ENCODE data around the gene PDPR.
A peak's percentile ranks its signal among the peaks of the same experiment; 100 is the strongest.
"Not testable (repeated sequence)": the region's sequence is repeated elsewhere in the genome, so short reads cannot be mapped to it uniquely, and the experiment has no call there.

Gene PDPR

GRCh38 chr16:70109583-70110279 is 4.4 kb upstream of the PDPR start:
- not testable (repeated sequence) for DNase-seq (ENCODE audit: extremely low read depth, insufficient read length); H3K27me3 ChIP-seq (replicated peaks; ENCODE audit: control insufficient read depth, insufficient read depth, low read length); H3K4me3 ChIP-seq (replicated peaks; ENCODE audit: low read depth, low read length); H3K36me3 ChIP-seq (ENCODE audit: control insufficient read depth, insufficient read depth, low read length)

DNA sequence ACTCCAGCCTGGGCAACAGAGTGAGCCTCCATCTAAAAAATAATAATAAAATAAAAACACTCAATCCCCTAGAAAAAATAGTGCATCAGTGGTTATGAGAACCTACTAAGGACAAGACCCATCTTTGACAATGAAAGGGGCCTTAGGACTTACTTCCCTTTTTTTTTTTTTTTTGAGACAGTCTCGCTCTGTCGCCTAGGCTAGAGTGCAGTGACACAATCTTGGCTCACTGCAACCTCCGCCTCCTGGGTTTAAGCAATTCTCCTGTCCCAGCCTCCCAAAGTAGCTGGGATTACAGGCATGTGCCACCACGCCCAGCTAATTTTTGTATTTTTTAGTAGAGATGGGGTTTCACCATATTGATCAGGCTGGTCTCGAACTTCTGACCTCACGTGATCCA is 2.0 kb upstream of the PDPR start:
- not testable (repeated sequence) for DNase-seq (ENCODE audit: extremely low read depth, insufficient read length); H3K27me3 ChIP-seq (replicated peaks; ENCODE audit: control insufficient read depth, insufficient read depth, low read length); H3K36me3 ChIP-seq (ENCODE audit: control insufficient read depth, insufficient read depth, low read length); H3K4me3 ChIP-seq (replicated peaks; ENCODE audit: low read depth, low read length)

GRCh38 chr16:70113599-70113981 is 542 bp upstream of the PDPR start:
- H3K4me3 ChIP-seq (replicated peaks; ENCODE audit: low read depth, low read length) = peak overlapping the region; percentile 84
- not testable (repeated sequence) for H3K27me3 ChIP-seq (replicated peaks; ENCODE audit: control insufficient read depth, insufficient read depth, low read length); DNase-seq (ENCODE audit: extremely low read depth, insufficient read length); H3K36me3 ChIP-seq (ENCODE audit: control insufficient read depth, insufficient read depth, low read length)

DNA sequence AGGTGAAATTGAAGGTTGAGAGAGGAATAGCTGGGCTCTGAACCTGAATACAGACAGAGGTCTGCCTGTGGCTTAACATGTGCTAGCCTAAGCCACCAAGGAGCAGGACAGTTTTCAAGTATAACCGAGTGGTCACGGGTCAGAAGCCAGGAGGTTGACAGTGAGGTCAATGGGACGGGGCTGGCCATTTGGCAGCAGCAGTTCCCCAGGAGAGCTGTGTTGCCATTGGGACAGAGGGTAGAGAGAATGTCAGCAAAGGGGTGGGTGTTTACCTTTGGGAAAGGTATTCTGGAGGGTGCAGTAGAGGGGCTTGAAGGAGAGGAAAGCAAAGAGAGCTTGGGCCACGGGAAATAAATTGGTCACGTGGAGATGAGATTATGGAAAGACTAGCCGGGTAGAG is 4.2 kb downstream of the PDPR start:
- not testable (repeated sequence) for H3K36me3 ChIP-seq (ENCODE audit: control insufficient read depth, insufficient read depth, low read length); DNase-seq (ENCODE audit: extremely low read depth, insufficient read length); H3K27me3 ChIP-seq (replicated peaks; ENCODE audit: control insufficient read depth, insufficient read depth, low read length); H3K4me3 ChIP-seq (replicated peaks; ENCODE audit: low read depth, low read length)

DNA sequence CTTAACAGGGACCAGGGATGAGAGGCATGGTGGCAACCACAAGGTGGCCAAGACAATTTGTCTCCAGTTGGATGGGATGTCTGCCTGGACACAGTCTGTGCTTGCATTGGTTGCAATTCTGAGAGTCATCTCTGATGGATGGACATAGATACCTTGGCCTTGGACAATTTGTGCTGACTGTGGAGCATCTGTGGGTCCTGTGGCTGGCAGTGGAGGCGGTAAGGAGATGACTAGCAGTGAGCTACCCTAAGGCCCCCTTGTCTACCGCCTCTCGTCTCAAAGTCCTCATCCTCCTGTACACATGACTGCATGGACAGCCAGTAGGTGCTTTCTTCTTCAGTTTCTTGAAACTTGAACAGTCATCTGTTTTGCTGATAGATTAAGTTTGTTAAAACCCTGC is 4.6 kb downstream of the PDPR start:
- H3K27me3 ChIP-seq (replicated peaks; ENCODE audit: control insufficient read depth, insufficient read depth, low read length); H3K36me3 ChIP-seq (ENCODE audit: control insufficient read depth, insufficient read depth, low read length); DNase-seq (ENCODE audit: extremely low read depth, insufficient read length); H3K4me3 ChIP-seq (replicated peaks; ENCODE audit: low read depth, low read length): not testable (repeated sequence)

GRCh38 chr16:70120398-70120797 is 6.3 kb downstream of the PDPR start:
- DNase-seq (ENCODE audit: extremely low read depth, insufficient read length); H3K36me3 ChIP-seq (ENCODE audit: control insufficient read depth, insufficient read depth, low read length); H3K4me3 ChIP-seq (replicated peaks; ENCODE audit: low read depth, low read length); H3K27me3 ChIP-seq (replicated peaks; ENCODE audit: control insufficient read depth, insufficient read depth, low read length): not testable (repeated sequence)

- not testable (repeated sequence) for H3K36me3 ChIP-seq (ENCODE audit: control insufficient read depth, insufficient read depth, low read length)
Observed at GRCh38 chr16:70123822-70124221, 9.7 kb downstream of the PDPR start.

DNA sequence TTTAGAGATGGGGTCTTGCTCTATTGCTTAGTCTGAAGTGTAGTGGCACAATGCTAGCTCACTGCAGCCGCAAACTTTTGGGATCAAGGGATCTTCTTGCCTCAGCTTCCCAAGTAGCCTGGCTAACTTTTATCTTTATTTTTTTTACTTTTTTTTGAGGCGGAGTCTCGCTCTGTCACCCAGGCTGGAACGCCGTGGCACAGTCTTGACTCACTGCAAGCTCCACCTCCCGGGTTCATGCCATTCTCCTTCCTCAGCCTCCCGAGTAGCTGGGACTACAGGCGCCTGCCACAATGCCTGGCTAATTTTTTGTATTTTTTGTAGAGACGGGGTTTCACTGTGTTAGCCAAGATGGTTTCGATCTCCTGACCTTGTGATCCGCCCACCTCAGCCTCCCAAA is 12.1 kb downstream of the PDPR start:
- H3K36me3 ChIP-seq (ENCODE audit: control insufficient read depth, insufficient read depth, low read length); H3K27me3 ChIP-seq (replicated peaks; ENCODE audit: control insufficient read depth, insufficient read depth, low read length); DNase-seq (ENCODE audit: extremely low read depth, insufficient read length); H3K4me3 ChIP-seq (replicated peaks; ENCODE audit: low read depth, low read length): not testable (repeated sequence)

More at GRCh38 chr16:70123822-70124221, 9.7 kb downstream of the PDPR start:
- DNase-seq (ENCODE audit: extremely low read depth, insufficient read length); H3K27me3 ChIP-seq (replicated peaks; ENCODE audit: control insufficient read depth, insufficient read depth, low read length); H3K4me3 ChIP-seq (replicated peaks; ENCODE audit: low read depth, low read length): not testable (repeated sequence)

- H3K4me3 ChIP-seq (replicated peaks; ENCODE audit: low read depth, low read length); DNase-seq (ENCODE audit: extremely low read depth, insufficient read length); H3K27me3 ChIP-seq (replicated peaks; ENCODE audit: control insufficient read depth, insufficient read depth, low read length): not testable (repeated sequence)
- peaks cover 13% of the 10 kb centered on the region for H3K36me3 ChIP-seq (ENCODE audit: control insufficient read depth, insufficient read depth, low read length)
Observed at GRCh38 chr16:70127706-70128105, 13.6 kb downstream of the PDPR start.

GRCh38 chr16:70128844-70129243 is 14.7 kb downstream of the PDPR start:
- not testable (repeated sequence) for DNase-seq (ENCODE audit: extremely low read depth, insufficient read length); H3K27me3 ChIP-seq (replicated peaks; ENCODE audit: control insufficient read depth, insufficient read depth, low read length); H3K4me3 ChIP-seq (replicated peaks; ENCODE audit: low read depth, low read length)
- peaks cover 14% of the 10 kb centered on the region for H3K36me3 ChIP-seq (ENCODE audit: control insufficient read depth, insufficient read depth, low read length)

DNA sequence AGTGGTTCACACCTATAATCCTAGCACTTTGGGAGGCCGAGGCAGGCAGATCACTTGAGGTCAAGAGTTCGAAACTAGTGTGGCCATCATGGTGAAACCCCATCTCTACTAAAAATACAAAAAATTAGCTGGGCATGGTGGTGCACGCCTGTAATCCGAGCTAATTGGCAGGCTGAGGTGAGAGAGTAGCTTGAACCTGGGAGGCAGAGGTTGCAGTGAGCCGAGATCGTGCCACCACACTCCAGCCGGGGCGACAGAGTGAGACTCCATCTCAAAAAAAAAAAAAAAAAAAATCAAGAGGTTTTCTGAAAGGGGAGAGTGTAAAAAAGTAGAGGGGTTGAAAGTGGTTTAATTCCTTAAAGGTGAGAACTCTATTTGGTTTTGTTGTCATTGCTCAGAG is 21.7 kb downstream of the PDPR start:
- peaks cover 10% of the 10 kb centered on the region for H3K36me3 ChIP-seq (ENCODE audit: control insufficient read depth, insufficient read depth, low read length)
- DNase-seq (ENCODE audit: extremely low read depth, insufficient read length); H3K4me3 ChIP-seq (replicated peaks; ENCODE audit: low read depth, low read length); H3K27me3 ChIP-seq (replicated peaks; ENCODE audit: control insufficient read depth, insufficient read depth, low read length): not testable (repeated sequence)

DNA sequence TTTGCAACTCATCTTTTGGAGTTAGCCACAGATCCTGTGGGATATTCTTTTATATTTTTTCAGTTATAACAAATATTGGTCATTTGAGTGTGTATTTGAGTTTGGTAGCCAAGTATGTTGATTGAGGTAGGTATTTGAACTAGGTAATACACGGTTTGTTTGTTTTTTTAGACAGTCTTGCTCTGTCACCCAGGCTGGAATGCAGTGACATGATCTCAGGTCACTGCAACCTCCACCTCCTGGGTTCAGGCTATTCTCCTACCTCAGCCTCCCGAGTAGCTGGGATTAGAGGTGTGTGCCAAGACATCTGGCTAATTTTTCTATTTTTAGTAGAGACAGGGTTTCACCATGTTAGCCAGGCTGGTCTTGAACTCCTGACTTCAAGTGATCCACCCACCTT is 22.5 kb downstream of the PDPR start:
- not testable (repeated sequence) for H3K27me3 ChIP-seq (replicated peaks; ENCODE audit: control insufficient read depth, insufficient read depth, low read length); DNase-seq (ENCODE audit: extremely low read depth, insufficient read length); H3K36me3 ChIP-seq (ENCODE audit: control insufficient read depth, insufficient read depth, low read length); H3K4me3 ChIP-seq (replicated peaks; ENCODE audit: low read depth, low read length)

DNA sequence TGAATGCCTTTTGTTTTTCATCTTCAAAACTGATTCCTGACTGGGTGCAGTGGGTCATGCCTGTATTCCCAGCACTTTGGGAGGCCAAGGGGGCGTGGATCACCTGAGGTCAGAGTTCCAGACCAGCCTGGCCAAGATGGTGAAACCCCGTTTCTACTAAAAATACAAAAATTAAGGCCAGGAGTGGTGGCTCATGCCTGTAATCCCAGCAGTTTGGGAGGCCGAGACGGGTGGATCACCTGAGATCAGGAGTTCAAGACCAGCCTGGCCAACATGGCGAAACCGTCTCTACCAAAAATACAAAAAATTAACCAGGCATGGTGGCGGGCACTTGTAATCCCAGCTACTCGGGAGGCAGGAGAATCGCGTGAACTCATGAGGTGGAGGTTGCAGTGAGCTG is 28.6 kb downstream of the PDPR start:
- H3K4me3 ChIP-seq (replicated peaks; ENCODE audit: low read depth, low read length); DNase-seq (ENCODE audit: extremely low read depth, insufficient read length); H3K27me3 ChIP-seq (replicated peaks; ENCODE audit: control insufficient read depth, insufficient read depth, low read length); H3K36me3 ChIP-seq (ENCODE audit: control insufficient read depth, insufficient read depth, low read length): not testable (repeated sequence)

- not testable (repeated sequence) for H3K4me3 ChIP-seq (replicated peaks; ENCODE audit: low read depth, low read length); DNase-seq (ENCODE audit: extremely low read depth, insufficient read length); H3K36me3 ChIP-seq (ENCODE audit: control insufficient read depth, insufficient read depth, low read length); H3K27me3 ChIP-seq (replicated peaks; ENCODE audit: control insufficient read depth, insufficient read depth, low read length)
Observed at GRCh38 chr16:70143231-70143895, 29.2 kb downstream of the PDPR start.

- DNase-seq (ENCODE audit: extremely low read depth, insufficient read length); H3K4me3 ChIP-seq (replicated peaks; ENCODE audit: low read depth, low read length); H3K27me3 ChIP-seq (replicated peaks; ENCODE audit: control insufficient read depth, insufficient read depth, low read length): not testable (repeated sequence)
- H3K36me3 ChIP-seq (ENCODE audit: control insufficient read depth, insufficient read depth, low read length) = peaks cover 17% of the 10 kb centered on the region
Observed at GRCh38 chr16:70147853-70148252, 33.7 kb downstream of the PDPR start.
